Stomach (tissue), 9 donors: Measurements from ENCODE around the gene EIF5. TPM values are rescaled to one million over a fixed set of nuclear protein-coding genes. Genes with fewer than 3 reads are reported as not detected.

Experiments
- DNase-seq, 2 donors: peaks; one replicate each; pipeline versions ENCODE4 v3.0.0 to v3.0.0-alpha.2; 2013 to 2019
- H3K27ac ChIP-seq, 5 donors: fragments of 200-600 bp in 4 of 5; sonication (generic) in 4 of 5; one replicate each; pipeline ENCODE4 v1.5.1; 2013 to 2019; ENCODE audit warnings: mild to moderate bottlenecking in 1 of 5, moderate library complexity in 1 of 5
- H3K27me3 ChIP-seq, 3 donors: fragments of 200-600 bp; sonication (generic); one replicate each; pipeline ENCODE4 v1.5.1; 2017 to 2019; ENCODE audit warnings: mixed run types in 1 of 3
- H3K36me3 ChIP-seq, 4 donors: fragments of 200-600 bp; sonication (generic); 1 replicate in 3 of 4; 2 replicates in 1 of 4; pipeline ENCODE4 v1.5.1; 2016 to 2019
- H3K4me1 ChIP-seq, 4 donors: fragments of 200-600 bp; sonication (generic); one replicate each; pipeline ENCODE4 v1.5.1; 2016 to 2019
- H3K4me3 ChIP-seq, 4 donors: fragments of 200-600 bp; sonication (generic) in 3 of 4; one replicate each; pipeline ENCODE4 v1.5.1; 2016 to 2019; ENCODE audit warnings: mild to moderate bottlenecking in 1 of 4
- H3K9me3 ChIP-seq, 4 donors: fragments of 200-600 bp; sonication (generic); one replicate each; pipeline ENCODE4 v1.5.1; 2016 to 2019
- POLR2A ChIP-seq, 4 donors: fragments of 450-650 bp; IDR thresholded peaks; one replicate each; pipeline ENCODE4 v1.6.1; 2016; ENCODE audit warnings: antibody characterized with exemption in 4 of 4, control low read depth in 2 of 4, mild to moderate bottlenecking in 1 of 4, moderate library complexity in 1 of 4
- POLR2AphosphoS5 ChIP-seq, 3 donors: sonication (generic); formaldehyde crosslinking; IDR thresholded peaks; one replicate each; pipeline ENCODE4 v1.6.1; 2016; ENCODE audit warnings: antibody characterized with exemption in 3 of 3
- WGBS, 5 donors: extraction: QIAGEN DNeasy Blood & Tissue Kit in 3 of 5; methylation state at CpG; one replicate each; pipeline versions ENCODE4 v1.1.5 to v1.1.7; 2013 to 2018; 5-methylcytosine and 5-hydroxymethylcytosine counted together
- intact Hi-C: fragments of 100-400 bp; cut with DNase I; formaldehyde crosslinking; loops from one replicate; pipeline ENCODE4 v1.15.1; 2023; ENCODE audit warnings: low total_unique reads
- polyA plus RNA-seq, 3 donors: library from polyadenylated mRNA; stranded (reverse); fragments of 200-250 nt; gene quantifications; one replicate each; pipeline ENCODE4 v1.2.3, GENCODE V29; 2013
- small RNA-seq, 4 donors: library from RNA; depleted of rRNA; stranded (forward); fragments of <200 nt; gene quantifications; one replicate each; pipeline ENCODE3, GENCODE V24; 2016
- total RNA-seq, 5 donors: library from RNA; depleted of rRNA; stranded (reverse); fragments of >200 nt; gene quantifications; one replicate each; pipeline versions ENCODE4 v1.1.0 to v1.2.3, GENCODE V29; 2014 to 2016
- TF ChIP-seq, protein P1 (sequence below), 7 experiments: fragments of 450-650 bp in 4 of 7; fragments of 200-600 bp in 3 of 7; sonication (generic) in 3 of 7; IDR thresholded peaks; one replicate each; pipeline ENCODE4 v1.5.1; 2016 to 2019; ENCODE audit warnings: antibody characterized with exemption in 7 of 7, control low read depth in 2 of 7, mild to moderate bottlenecking in 1 of 7
- donor health status: healthy with polysubstance abuse.
- donor health status: Bipolar disorder and iron deficiency.
- donor health status: healthy.

Gene EIF5
- total and polyA plus RNA-seq, 8 donors: 44.3 to 401 (median 134) TPM

- Histone ChIP-seq H3K9me3 (no peaks in the 10 kb centered on the region), H3K27me3 (no peaks in the 10 kb centered on the region), H3K27ac (peak overlapping the region; percentile 61 to 69 (median 64)), H3K36me3 (no peaks in the 10 kb centered on the region), H3K4me3 (peak overlapping the region in 1 of 4 donors; percentile 9), H3K4me1 (peaks cover 67 to 92% (median 84%) of the 10 kb centered on the region in 4 donors)
- intact Hi-C loops: no loop called here
- WGBS, 5 donors: 37 to 46% (median 40%) methylated on average over 9 of the region's 9 CpGs
- TF ChIP-seq POLR2AphosphoS5 (IDR thresholded peaks at IDR 0.05) (peak in 1 of 3 donors; percentile 26), POLR2A (IDR thresholded peaks at IDR 0.05) (no peak)
- TF ChIP-seq, protein P1, sequence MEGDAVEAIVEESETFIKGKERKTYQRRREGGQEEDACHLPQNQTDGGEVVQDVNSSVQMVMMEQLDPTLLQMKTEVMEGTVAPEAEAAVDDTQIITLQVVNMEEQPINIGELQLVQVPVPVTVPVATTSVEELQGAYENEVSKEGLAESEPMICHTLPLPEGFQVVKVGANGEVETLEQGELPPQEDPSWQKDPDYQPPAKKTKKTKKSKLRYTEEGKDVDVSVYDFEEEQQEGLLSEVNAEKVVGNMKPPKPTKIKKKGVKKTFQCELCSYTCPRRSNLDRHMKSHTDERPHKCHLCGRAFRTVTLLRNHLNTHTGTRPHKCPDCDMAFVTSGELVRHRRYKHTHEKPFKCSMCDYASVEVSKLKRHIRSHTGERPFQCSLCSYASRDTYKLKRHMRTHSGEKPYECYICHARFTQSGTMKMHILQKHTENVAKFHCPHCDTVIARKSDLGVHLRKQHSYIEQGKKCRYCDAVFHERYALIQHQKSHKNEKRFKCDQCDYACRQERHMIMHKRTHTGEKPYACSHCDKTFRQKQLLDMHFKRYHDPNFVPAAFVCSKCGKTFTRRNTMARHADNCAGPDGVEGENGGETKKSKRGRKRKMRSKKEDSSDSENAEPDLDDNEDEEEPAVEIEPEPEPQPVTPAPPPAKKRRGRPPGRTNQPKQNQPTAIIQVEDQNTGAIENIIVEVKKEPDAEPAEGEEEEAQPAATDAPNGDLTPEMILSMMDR (IDR thresholded peaks at IDR 0.05): peak in 5 of 7 experiments; percentile 55 to 92 (median 86)
- DNase-seq: peak in 1 of 2 donors; percentile 63
Measured at GRCh38 chr14:103393676-103394626, 59.9 kb downstream of the EIF5 start.

Small RNAs within 50 kb of the gene (small RNA-seq; reads per million reads assigned to genes)
- gene SNORA28: 16.7 to 27.6 (median 22.1) reads per million in 4 donors

Other genes starting within 250 kb of the EIF5 start
- 10 to 100 TPM in 3 of 5 donors, 1 to 10 TPM in 2; 1.3 to 82.8 (median 38.5) TPM for gene EXOC3L4, start 239.5 kb upstream of the EIF5 start, total RNA-seq
- gene EXOC3L4, start 239.5 kb upstream of the EIF5 start, polyA plus RNA-seq: 10 to 100 TPM in 2 of 3 donors, 1 to 10 TPM in 1; 9.9 to 21.6 (median 10.8) TPM
- gene TNFAIP2, start 210.8 kb upstream of the EIF5 start, total RNA-seq: 100 to 1,000 TPM in 2 of 5 donors, 10 to 100 TPM in 3; 30.7 to 279 (median 48.7) TPM
- 100 to 1,000 TPM in 1 of 3 donors, 10 to 100 TPM in 2; 63.8 to 211 (median 82.2) TPM for gene TNFAIP2, start 210.8 kb upstream of the EIF5 start, polyA plus RNA-seq
- 100 to 1,000 TPM in 4 of 5 donors, 10 to 100 TPM in 1; 85.8 to 157 (median 141) TPM for gene MARK3, start 51.2 kb downstream of the EIF5 start, total RNA-seq
- 10 to 100 TPM; 52.6 to 62.0 (median 61.8) TPM for gene MARK3, start 51.2 kb downstream of the EIF5 start, polyA plus RNA-seq
- 1,000 to 10,000 TPM in 1 of 5 donors, 100 to 1,000 TPM in 4; 216 to 1,146 (median 643) TPM for gene CKB, start 188.6 kb downstream of the EIF5 start, total RNA-seq
- gene CKB, start 188.6 kb downstream of the EIF5 start, polyA plus RNA-seq: 1,000 to 10,000 TPM in 1 of 3 donors, 100 to 1,000 TPM in 2; 778 to 1,091 (median 976) TPM
- 10 to 100 TPM in 4 of 5 donors, 1 to 10 TPM in 1; 5.5 to 39.7 (median 18.5) TPM for gene TRMT61A, start 195.0 kb downstream of the EIF5 start, total RNA-seq
- 10 to 100 TPM in 2 of 3 donors, 1 to 10 TPM in 1; 9.0 to 16.9 (median 14.8) TPM for gene TRMT61A, start 195.0 kb downstream of the EIF5 start, polyA plus RNA-seq
- 100 to 1,000 TPM in 1 of 5 donors, 10 to 100 TPM in 3, 1 to 10 TPM in 1; 4.3 to 207 (median 24.3) TPM for gene BAG5, start 228.4 kb downstream of the EIF5 start, total RNA-seq
- 10 to 100 TPM in 2 of 3 donors, 1 to 10 TPM in 1; 7.5 to 11.6 (median 10.8) TPM for gene BAG5, start 228.4 kb downstream of the EIF5 start, polyA plus RNA-seq
- gene COA8, start 228.7 kb downstream of the EIF5 start, total RNA-seq: 10 to 100 TPM in 3 of 5 donors, 1 to 10 TPM in 2; 6.4 to 21.4 (median 14.9) TPM
- gene COA8, start 228.7 kb downstream of the EIF5 start, polyA plus RNA-seq: 10 to 100 TPM; 42.8 to 96.5 (median 48.4) TPM